ENCODE data around the gene ERI3. TPM values are rescaled to one million over a fixed set of nuclear protein-coding genes. Genes with fewer than 3 reads are reported as not detected.
A peak's percentile ranks its signal among the peaks of the same experiment; 100 is the strongest.

The ERI3 gene
- polyA plus RNA-seq, 1 donor = 38.3 TPM

DNA sequence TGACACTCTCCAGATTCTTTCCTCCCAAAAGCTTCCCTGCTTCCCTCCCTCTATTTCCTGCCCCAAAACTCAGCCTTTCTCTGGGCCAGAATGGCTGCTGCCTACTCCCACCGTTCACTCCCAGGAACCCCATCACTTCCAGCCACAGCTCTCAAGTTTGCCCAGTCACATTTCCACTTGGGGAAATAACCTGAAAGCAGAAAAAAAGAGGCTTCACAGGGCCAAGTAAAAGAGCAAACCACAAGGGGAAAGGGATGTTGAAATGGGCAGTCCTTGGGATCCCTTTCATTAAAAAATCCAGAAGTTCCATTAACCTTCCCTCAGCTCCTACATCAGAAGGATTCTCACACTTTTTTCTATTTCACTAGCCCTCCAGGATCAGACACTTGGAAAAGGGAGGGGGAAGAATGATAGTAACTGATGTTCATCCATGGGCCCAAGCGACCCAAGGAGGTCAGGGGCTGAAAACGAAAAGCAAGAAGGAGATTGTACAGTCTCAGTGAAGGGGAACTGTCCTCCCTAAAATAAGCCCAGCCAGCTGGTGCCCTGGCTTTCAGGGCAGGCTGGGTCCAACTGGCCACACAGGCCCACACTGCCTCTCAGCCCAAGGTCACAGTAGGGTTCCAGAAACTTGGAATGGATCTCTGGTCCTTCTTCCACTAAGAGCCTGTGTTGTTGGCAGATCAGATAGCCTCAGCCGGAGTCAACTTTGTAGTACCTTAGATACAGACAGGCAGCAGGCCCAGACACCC is 92.1 kb downstream of the ERI3 start:
- no peaks in the 10 kb centered on the region for H3K27me3 ChIP-seq (ENCODE audit: control insufficient read depth, insufficient read depth, low read length)
- no peak overlapping the region for H3K27ac ChIP-seq (ENCODE audit: low read length)
- no peak for DNase-seq
- H3K36me3 ChIP-seq (ENCODE audit: control insufficient read depth, insufficient read depth, low read length) = peaks cover 7% of the 10 kb centered on the region
- peaks cover 46% of the 10 kb centered on the region for H3K4me1 ChIP-seq (ENCODE audit: control insufficient read depth, insufficient read depth, low read length)
- no peak overlapping the region for H3K4me3 ChIP-seq (ENCODE audit: low read length)
- no CpG with 5 or more reads among the region's 4 CpGs for WGBS (ENCODE audit: insufficient coverage, low lambda C conversion rate)
- no peaks in the 10 kb centered on the region for H3K9me3 ChIP-seq (ENCODE audit: control insufficient read depth, low read depth, low read length)

DNA sequence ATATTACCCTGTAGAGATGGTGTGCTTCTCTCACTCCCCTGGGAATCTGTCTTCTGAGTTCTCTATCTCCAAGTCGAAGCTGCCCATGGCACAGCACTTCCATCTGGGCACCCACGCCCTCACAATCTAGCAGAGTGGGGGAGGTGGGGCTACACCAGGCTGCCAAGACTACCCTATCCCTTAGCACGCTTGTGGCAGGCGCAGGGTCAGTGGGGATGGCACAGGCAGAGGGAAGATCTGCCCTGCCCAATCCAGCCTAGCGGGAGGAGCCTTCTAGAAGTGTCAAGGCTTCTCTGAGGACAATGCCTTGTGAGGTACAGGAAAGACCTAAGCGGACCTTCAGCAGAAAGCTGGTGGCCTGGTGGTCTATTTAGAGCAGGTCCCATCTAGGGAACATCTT is 92.6 kb downstream of the ERI3 start:
- Histone ChIP-seq H3K27me3 (ENCODE audit: control insufficient read depth, insufficient read depth, low read length) (no peaks in the 10 kb centered on the region), H3K4me3 (ENCODE audit: low read length) (no peak overlapping the region), H3K27ac (ENCODE audit: low read length) (no peak overlapping the region), H3K4me1 (ENCODE audit: control insufficient read depth, insufficient read depth, low read length) (peaks cover 42% of the 10 kb centered on the region), H3K9me3 (ENCODE audit: control insufficient read depth, low read depth, low read length) (no peaks in the 10 kb centered on the region), H3K36me3 (ENCODE audit: control insufficient read depth, insufficient read depth, low read length) (peaks cover 9% of the 10 kb centered on the region)
- no CpG with 5 or more reads among the region's 6 CpGs for whole genome bisulfite sequencing (ENCODE audit: insufficient coverage, low lambda C conversion rate)
- DNase-seq = no peak

DNA sequence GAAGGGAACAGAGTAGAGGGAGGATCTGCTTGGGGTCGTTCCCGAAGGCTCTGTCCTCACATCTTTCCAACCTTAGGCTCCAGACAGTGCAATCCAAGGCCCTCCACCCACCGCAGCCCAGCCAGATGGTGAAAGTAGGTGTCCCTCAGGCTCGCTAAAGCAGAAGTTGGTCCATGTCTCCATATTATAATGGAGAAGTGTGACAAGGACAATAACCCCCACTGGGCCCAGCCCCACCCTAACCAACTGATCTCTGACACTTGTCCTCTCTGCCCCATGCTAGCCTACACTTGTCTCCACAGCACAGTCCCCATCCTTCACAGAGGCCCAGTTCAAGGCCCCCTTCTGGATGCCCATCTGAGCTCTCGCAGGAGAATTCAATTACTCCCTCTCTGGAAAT is 93.1 kb downstream of the ERI3 start:
- no peak overlapping the region for H3K4me3 ChIP-seq (ENCODE audit: low read length)
- H3K36me3 ChIP-seq (ENCODE audit: control insufficient read depth, insufficient read depth, low read length) = peaks cover 9% of the 10 kb centered on the region
- no peaks in the 10 kb centered on the region for H3K27me3 ChIP-seq (ENCODE audit: control insufficient read depth, insufficient read depth, low read length)
- peaks cover 38% of the 10 kb centered on the region for H3K4me1 ChIP-seq (ENCODE audit: control insufficient read depth, insufficient read depth, low read length)
- WGBS (ENCODE audit: insufficient coverage, low lambda C conversion rate) = no CpG with 5 or more reads among the region's 5 CpGs
- H3K9me3 ChIP-seq (ENCODE audit: control insufficient read depth, low read depth, low read length) = no peaks in the 10 kb centered on the region
- no peak for DNase-seq
- H3K27ac ChIP-seq (ENCODE audit: low read length) = no peak overlapping the region

DNA sequence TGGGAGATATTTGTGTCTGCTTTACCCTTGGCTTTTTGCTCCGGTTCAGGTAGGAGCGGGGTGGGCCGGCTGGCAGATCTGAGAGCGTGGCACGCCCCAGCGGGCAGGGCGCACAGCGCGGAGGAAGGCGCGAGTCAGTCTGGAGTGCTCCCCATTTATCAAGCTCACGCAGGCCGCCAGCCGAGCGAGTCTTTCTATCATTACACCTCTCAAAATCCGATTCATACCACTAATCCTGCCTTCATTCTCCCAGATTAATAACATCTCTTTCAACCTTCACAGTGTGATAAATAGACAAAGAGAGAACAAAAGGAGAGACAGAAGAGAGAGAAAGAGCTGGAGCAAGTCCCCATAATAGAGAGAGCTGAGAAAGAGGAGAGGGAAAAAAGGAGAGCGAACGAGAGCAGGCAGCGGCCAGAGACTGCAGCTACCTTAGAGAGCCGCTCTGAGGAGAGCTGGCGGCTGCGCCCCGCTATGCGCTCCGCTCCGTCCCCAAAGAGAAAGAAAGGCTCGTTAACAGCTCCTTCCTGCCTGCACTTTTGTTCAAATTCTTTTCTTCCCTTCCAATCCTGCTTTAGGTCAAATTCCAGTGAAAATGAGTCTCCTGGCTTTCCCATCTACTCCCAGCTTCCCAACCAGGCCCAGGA is 93.8 kb downstream of the ERI3 start:
- Histone ChIP-seq H3K4me1 (ENCODE audit: control insufficient read depth, insufficient read depth, low read length) (peaks cover 31% of the 10 kb centered on the region), H3K27me3 (ENCODE audit: control insufficient read depth, insufficient read depth, low read length) (no peaks in the 10 kb centered on the region), H3K4me3 (ENCODE audit: low read length) (no peak overlapping the region), H3K36me3 (ENCODE audit: control insufficient read depth, insufficient read depth, low read length) (peaks cover 14% of the 10 kb centered on the region), H3K27ac (ENCODE audit: low read length) (no peak overlapping the region), H3K9me3 (ENCODE audit: control insufficient read depth, low read depth, low read length) (no peaks in the 10 kb centered on the region)
- WGBS (ENCODE audit: insufficient coverage, low lambda C conversion rate) = no CpG with 5 or more reads among the region's 27 CpGs
- DNase-seq = no peak

DNA sequence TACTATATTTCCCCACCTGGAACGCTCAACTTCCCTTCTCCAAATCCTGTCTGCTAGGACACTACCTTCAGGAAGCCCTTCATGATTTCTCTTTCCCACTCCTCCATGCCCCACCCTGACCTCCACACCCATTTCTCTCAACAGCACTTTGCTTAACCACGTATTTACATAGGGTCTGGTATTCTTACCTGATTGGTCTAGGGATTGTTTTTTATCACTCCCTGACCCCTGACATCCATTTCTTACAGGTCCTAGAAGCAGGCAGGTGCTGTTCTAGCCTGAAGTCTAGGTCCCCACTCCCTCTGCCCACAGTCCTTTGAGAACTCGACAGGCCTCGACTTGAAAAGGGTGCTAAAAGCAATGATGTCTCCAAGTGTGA is 94.3 kb downstream of the ERI3 start:
- H3K27ac ChIP-seq (ENCODE audit: low read length) = no peak overlapping the region
- H3K9me3 ChIP-seq (ENCODE audit: control insufficient read depth, low read depth, low read length) = no peaks in the 10 kb centered on the region
- WGBS (ENCODE audit: insufficient coverage, low lambda C conversion rate) = no CpG with 5 or more reads among the region's 4 CpGs
- H3K4me3 ChIP-seq (ENCODE audit: low read length) = no peak overlapping the region
- DNase-seq = peak in 1 of 2 donors; percentile 35
- H3K36me3 ChIP-seq (ENCODE audit: control insufficient read depth, insufficient read depth, low read length) = peaks cover 19% of the 10 kb centered on the region
- peaks cover 27% of the 10 kb centered on the region for H3K4me1 ChIP-seq (ENCODE audit: control insufficient read depth, insufficient read depth, low read length)
- no peaks in the 10 kb centered on the region for H3K27me3 ChIP-seq (ENCODE audit: control insufficient read depth, insufficient read depth, low read length)

DNA sequence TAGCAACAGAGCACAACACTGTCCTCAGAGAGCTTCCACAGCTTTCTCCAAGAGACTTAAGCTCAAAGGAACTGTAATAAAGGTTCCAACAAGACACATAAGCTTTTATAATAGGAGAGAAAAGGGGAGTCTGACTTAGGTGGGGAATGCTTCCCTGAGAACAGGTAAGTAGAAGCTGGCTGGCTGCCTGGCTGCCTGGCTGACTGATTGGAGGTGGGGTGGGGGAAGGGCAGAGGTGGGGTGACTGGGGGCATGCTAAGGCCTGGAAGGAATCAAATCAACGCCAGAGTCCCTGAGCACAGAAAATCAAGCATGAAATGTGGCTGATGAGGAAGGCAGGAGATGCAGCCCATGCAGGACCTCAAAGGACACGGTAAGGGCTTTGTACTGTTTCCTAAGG is 96.0 kb downstream of the ERI3 start:
- DNase-seq = no peak
- no peaks in the 10 kb centered on the region for H3K27me3 ChIP-seq (ENCODE audit: control insufficient read depth, insufficient read depth, low read length)
- no peak overlapping the region for H3K4me3 ChIP-seq (ENCODE audit: low read length)
- WGBS (ENCODE audit: insufficient coverage, low lambda C conversion rate) = no CpG with 5 or more reads among the region's 2 CpGs
- peaks cover 17% of the 10 kb centered on the region for H3K4me1 ChIP-seq (ENCODE audit: control insufficient read depth, insufficient read depth, low read length)
- H3K9me3 ChIP-seq (ENCODE audit: control insufficient read depth, low read depth, low read length) = no peaks in the 10 kb centered on the region
- peaks cover 19% of the 10 kb centered on the region for H3K36me3 ChIP-seq (ENCODE audit: control insufficient read depth, insufficient read depth, low read length)
- no peak overlapping the region for H3K27ac ChIP-seq (ENCODE audit: low read length)

DNA sequence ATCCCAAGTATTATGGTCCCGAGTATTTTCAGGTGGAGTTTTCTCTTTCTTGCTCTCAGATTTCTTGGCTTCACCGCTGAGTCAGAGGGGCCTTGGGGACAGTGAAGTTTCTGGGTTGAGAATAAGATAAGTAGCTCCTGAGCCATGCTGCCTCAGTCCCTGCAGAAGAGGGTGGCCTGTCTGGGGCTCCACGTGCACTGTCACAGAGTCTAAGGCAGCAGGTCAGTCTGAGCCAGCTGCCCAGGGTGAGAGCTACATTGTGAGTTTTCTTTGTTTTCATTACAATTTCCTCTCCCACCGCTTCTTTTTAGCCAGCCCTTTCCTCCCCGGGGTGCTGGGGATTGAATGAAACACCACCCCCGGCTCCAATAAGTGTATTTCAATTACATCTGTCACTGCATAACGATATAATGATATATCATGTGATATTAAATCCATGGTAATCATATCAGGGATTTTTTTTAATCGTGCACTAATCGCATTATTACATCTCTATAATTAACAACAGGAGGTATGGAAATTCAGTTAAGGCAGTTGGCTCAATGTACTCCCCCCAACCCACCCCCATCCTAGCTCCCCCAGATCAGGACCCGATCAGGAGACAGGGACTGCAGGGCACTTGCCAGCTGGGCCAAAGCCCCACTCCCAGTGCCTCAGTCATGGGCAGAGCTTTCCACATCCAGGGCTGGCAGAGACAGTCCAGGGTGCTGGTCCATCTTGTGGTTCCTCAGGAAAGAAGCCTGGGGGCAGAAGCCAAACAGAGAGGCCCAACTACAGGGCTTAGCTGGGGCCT is 98.1 kb downstream of the ERI3 start:
- H3K4me3 ChIP-seq (ENCODE audit: low read length) = no peak overlapping the region
- no peaks in the 10 kb centered on the region for H3K9me3 ChIP-seq (ENCODE audit: control insufficient read depth, low read depth, low read length)
- no peak overlapping the region for H3K27ac ChIP-seq (ENCODE audit: low read length)
- H3K36me3 ChIP-seq (ENCODE audit: control insufficient read depth, insufficient read depth, low read length) = peaks cover 19% of the 10 kb centered on the region
- H3K27me3 ChIP-seq (ENCODE audit: control insufficient read depth, insufficient read depth, low read length) = no peaks in the 10 kb centered on the region
- no CpG with 5 or more reads among the region's 10 CpGs for WGBS (ENCODE audit: insufficient coverage, low lambda C conversion rate)
- H3K4me1 ChIP-seq (ENCODE audit: control insufficient read depth, insufficient read depth, low read length) = peaks cover 13% of the 10 kb centered on the region
- DNase-seq = no peak

DNA sequence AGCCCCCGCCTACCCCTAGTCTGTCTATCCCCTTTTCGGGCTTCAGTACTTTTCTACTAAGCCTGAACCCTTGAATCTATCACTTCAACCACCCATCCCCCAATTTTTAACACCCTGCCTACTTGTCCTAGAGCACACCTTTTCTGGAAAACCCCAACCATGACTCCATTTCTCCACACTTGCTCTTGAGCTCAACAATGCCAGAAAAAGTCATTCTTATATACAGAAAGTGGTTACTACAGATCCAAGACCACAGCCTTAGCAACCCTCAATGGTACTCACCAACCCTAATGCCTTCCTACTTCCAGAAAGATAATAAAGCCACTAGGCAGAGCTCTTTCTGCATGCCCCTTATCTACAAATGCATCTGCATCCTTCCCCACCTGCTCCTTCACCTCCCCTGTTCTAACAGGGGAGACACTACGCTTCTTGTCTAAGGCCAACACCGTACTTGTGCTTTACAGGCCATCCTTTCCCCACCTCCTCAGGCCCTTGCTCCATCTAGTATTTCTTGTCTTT is 100.6 kb downstream of the ERI3 start:
- no peak overlapping the region for H3K4me3 ChIP-seq (ENCODE audit: low read length)
- peaks cover 20% of the 10 kb centered on the region for H3K36me3 ChIP-seq (ENCODE audit: control insufficient read depth, insufficient read depth, low read length)
- H3K9me3 ChIP-seq (ENCODE audit: control insufficient read depth, low read depth, low read length) = no peaks in the 10 kb centered on the region
- no peak overlapping the region for H3K27ac ChIP-seq (ENCODE audit: low read length)
- no peak for DNase-seq
- WGBS (ENCODE audit: insufficient coverage, low lambda C conversion rate) = 86% methylated on average over 2 of the region's 4 CpGs
- peaks cover 4% of the 10 kb centered on the region for H3K4me1 ChIP-seq (ENCODE audit: control insufficient read depth, insufficient read depth, low read length)
- H3K27me3 ChIP-seq (ENCODE audit: control insufficient read depth, insufficient read depth, low read length) = no peaks in the 10 kb centered on the region

DNA sequence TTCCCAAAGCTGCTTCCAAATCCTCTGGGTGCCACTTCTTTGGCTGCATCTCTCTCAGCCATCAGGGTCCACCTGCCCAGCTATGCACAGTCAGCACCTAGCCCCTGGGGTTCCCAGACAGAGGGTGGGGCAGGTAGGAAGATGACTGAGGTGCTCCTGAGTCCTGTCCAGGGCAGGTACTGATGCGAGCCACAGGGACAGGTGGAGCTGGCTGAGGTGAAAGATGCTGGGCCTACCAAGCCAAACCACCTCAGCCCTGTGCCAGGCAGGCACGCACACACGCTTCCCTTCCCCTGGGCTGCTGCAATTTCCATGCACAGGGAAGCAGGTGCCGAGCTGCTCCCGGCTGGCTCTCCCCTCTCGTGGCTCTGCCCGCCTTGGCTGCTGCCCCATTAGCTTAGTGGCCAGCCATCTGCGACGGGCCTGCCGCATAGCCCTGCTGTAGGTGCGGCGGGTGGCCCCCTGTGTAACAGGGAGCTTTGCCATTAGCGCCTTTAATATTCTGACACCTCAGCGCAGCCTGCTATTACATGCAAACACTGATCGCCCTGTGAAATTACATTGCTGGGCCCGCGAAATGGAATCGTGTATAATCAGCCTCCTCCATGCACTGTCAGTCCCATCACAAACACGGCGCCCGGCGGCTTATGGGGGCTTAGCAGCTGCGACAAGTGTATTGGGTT is 102.9 kb downstream of the ERI3 start:
- Histone ChIP-seq H3K27ac (ENCODE audit: low read length) (no peak overlapping the region), H3K36me3 (ENCODE audit: control insufficient read depth, insufficient read depth, low read length) (peaks cover 24% of the 10 kb centered on the region), H3K27me3 (ENCODE audit: control insufficient read depth, insufficient read depth, low read length) (no peaks in the 10 kb centered on the region), H3K4me3 (ENCODE audit: low read length) (no peak overlapping the region), H3K4me1 (ENCODE audit: control insufficient read depth, insufficient read depth, low read length) (peaks cover 6% of the 10 kb centered on the region), H3K9me3 (ENCODE audit: control insufficient read depth, low read depth, low read length) (no peaks in the 10 kb centered on the region)
- DNase-seq = no peak
- WGBS (ENCODE audit: insufficient coverage, low lambda C conversion rate) = no CpG with 5 or more reads among the region's 23 CpGs

DNA sequence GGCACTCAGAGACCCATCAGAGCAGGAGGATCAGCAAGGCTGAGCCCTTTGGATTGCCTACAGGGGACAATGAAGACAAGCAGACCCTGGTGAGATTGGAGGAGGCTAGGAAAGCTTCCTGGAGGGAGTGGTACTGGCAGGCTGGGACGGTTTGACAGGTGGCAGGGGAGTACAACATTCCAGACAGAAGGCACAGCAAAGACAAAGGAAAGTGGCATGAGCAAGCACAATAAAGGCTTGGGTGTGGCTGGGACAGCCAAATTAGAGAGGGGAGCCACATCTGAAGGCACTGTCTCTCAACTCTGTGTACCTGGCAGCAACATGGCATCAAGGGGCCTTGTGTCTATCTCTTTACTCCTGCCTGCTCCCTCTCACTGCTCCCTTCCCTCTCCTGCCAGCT is 103.6 kb downstream of the ERI3 start:
- Histone ChIP-seq H3K9me3 (ENCODE audit: control insufficient read depth, low read depth, low read length) (no peaks in the 10 kb centered on the region), H3K27ac (ENCODE audit: low read length) (no peak overlapping the region), H3K4me3 (ENCODE audit: low read length) (no peak overlapping the region), H3K27me3 (ENCODE audit: control insufficient read depth, insufficient read depth, low read length) (no peaks in the 10 kb centered on the region), H3K36me3 (ENCODE audit: control insufficient read depth, insufficient read depth, low read length) (peaks cover 23% of the 10 kb centered on the region), H3K4me1 (ENCODE audit: control insufficient read depth, insufficient read depth, low read length) (peaks cover 6% of the 10 kb centered on the region)
- WGBS (ENCODE audit: insufficient coverage, low lambda C conversion rate) = no CpG with 5 or more reads among the region's 1 CpG
- DNase-seq = no peak

All from large intestine (tissue), 3 donors.